ENCODE results near the gene KLHDC3.

DNA sequence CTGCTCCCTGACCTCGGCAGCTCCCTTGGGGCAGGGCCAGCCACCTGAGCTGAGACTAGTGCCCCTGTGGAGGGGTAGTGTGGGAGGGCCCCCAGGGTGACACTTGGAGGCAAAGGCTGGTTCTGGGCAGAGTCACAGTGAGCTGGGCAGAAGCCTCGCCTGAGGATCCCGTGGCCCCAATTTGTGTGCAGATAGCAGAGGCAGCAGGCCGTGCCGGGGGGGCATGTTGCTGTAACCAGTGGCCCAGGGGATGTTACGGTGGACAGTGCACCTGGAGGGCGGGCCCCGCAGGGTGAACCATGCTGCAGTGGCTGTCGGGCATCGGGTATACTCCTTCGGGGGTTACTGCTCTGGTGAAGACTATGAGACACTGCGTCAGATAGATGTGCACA is 2.9 kb downstream of the KLHDC3 start:
- TF ChIP-seq SUZ12 (IDR thresholded peaks at IDR 0.05; ENCODE audit: extremely low read depth, insufficient read depth, insufficient read length) (no peak), ZNF274 (IDR thresholded peaks at IDR 0.05; ENCODE audit: low read depth, low read length) (no peak)
